GM12878 (cell line): ENCODE results near the gene MAGI2. TPM values are rescaled to one million over a fixed set of nuclear protein-coding genes. Genes with fewer than 3 reads are reported as not detected.
A peak's percentile ranks its signal among the peaks of the same experiment; 100 is the strongest.

Source experiments
- ATAC-seq: fragments of 200-7000 bp; cut with Tn5 transposase; 3 replicates; pipeline ENCODE4 v1.9.1; 2020; ENCODE audit warnings: mild to moderate bottlenecking, moderate library complexity
- BruUV-seq: library from RNA; stranded (reverse); fragments of 400-500 nt; replicated peaks from 2 replicates; lab custom pipeline; 2021; lab: Mats Ljungman, UMichigan
- CTCF ChIA-PET: fragments of 300-600 bp; sonication (Branson Sonifier 250); formaldehyde crosslinking; extraction: SDS; loops from one replicate; lab custom pipeline; 2021; ENCODE audit warnings: inconsistent platforms; lab: Yijun Ruan, JAX
- POLR2A ChIA-PET: fragments of 350-600 bp; formaldehyde crosslinking; extraction: SDS; loops from one replicate; lab custom pipeline; 2021; ENCODE audit warnings: inconsistent platforms; lab: Charles Lee
- RAD21 ChIA-PET: fragments of 300-600 bp; sonication (Branson Sonifier 250); formaldehyde crosslinking; loops from one replicate; lab custom pipeline; 2023; ENCODE audit warnings: antibody characterized with exemption; ENCODE audit not compliant: unreplicated experiment; lab: Charles Lee
- SMC1A ChIA-PET: fragments of 300-600 bp; sonication (Branson Sonifier 250); formaldehyde crosslinking; loops from one replicate; lab custom pipeline; 2023; ENCODE audit not compliant: unreplicated experiment, uncharacterized antibody; lab: Charles Lee
- DNase-seq: peaks from one replicate; pipeline ENCODE4 v3.0.0-alpha.2; 2011; ENCODE audit warnings: low read depth, low spot score
- FAIRE-seq: peaks from 3 replicates; lab custom pipeline; 2011; peaks lifted over from hg19 to GRCh38; lab: Jason Lieb, UNC
- H2AFZ ChIP-seq: 2 replicates; pipeline ENCODE4 v1.6.0; 2011; ENCODE audit warnings: low read depth, low read length, control low read depth; ENCODE audit not compliant: control insufficient read depth
- H3K27ac ChIP-seq: 2 replicates; pipeline ENCODE4 v1.5.1; 2011; ENCODE audit warnings: control low read depth; ENCODE audit not compliant: control insufficient read depth, insufficient read depth
- H3K27me3 ChIP-seq, 2 experiments: replicated peaks in 1 of 2; 2 replicates each; pipeline versions ENCODE4 v1.6.0 to v1.6.1; 2011; ENCODE audit warnings: low read length in 1 of 2; ENCODE audit not compliant: control insufficient read depth in 2 of 2, insufficient read depth in 2 of 2
- H3K36me3 ChIP-seq, 2 experiments: 2 replicates each; pipeline ENCODE4 v1.5.1; 2011; ENCODE audit warnings: low read length in 1 of 2; ENCODE audit not compliant: control insufficient read depth in 2 of 2, insufficient read depth in 2 of 2
- H3K4me1 ChIP-seq: 2 replicates; pipeline ENCODE4 v1.6.1; 2011; ENCODE audit warnings: mild to moderate bottlenecking, low read length, moderate library complexity, mixed read lengths; ENCODE audit not compliant: control insufficient read depth, insufficient read depth
- H3K4me2 ChIP-seq: 2 replicates; pipeline ENCODE4 v1.6.0; 2011; ENCODE audit warnings: control low read depth; ENCODE audit not compliant: control insufficient read depth, insufficient read depth
- H3K4me3 ChIP-seq: fragments of 200-600 bp; sonication (generic); 2 replicates; pipeline ENCODE4 v1.5.1; 2016
- H3K79me2 ChIP-seq: 2 replicates; pipeline ENCODE4 v1.6.0; 2011; ENCODE audit warnings: low read length; ENCODE audit not compliant: control insufficient read depth, insufficient read depth
- H3K9ac ChIP-seq: 2 replicates; pipeline ENCODE4 v1.8.0; 2011; ENCODE audit warnings: low read length, control low read depth, mixed read lengths; ENCODE audit not compliant: control insufficient read depth, insufficient read depth
- H3K9me3 ChIP-seq: replicated peaks from 3 replicates; pipeline ENCODE4 v1.5.1; 2011; ENCODE audit warnings: mild to moderate bottlenecking, low read length; ENCODE audit not compliant: control insufficient read depth, insufficient read depth
- H4K20me1 ChIP-seq: 2 replicates; pipeline ENCODE4 v1.6.0; 2011; ENCODE audit not compliant: control insufficient read depth, insufficient read depth
- ASH2L ChIP-seq: fragments of 300-600, 200-600 bp; sonication (generic); IDR thresholded peaks from 2 replicates; pipeline ENCODE4 v1.6.1; 2017; ENCODE audit warnings: low read depth, mild to moderate bottlenecking, borderline replicate concordance
- ATF7 ChIP-seq: fragments of 450-650 bp; IDR thresholded peaks from 2 replicates; pipeline ENCODE4 v1.6.1; 2016; ENCODE audit warnings: low read depth, mild to moderate bottlenecking
- BMI1 ChIP-seq: fragments of 450-650 bp; IDR thresholded peaks from 2 replicates; pipeline ENCODE4 v1.6.1; 2016; ENCODE audit warnings: mild to moderate bottlenecking, moderate library complexity, borderline replicate concordance
- HCFC1 ChIP-seq: fragments of 150-350 bp; IDR thresholded peaks from 2 replicates; pipeline ENCODE4 v1.6.1; 2014; ENCODE audit warnings: low read length
- HDAC6 ChIP-seq: fragments of 200-600 bp; sonication (generic); IDR thresholded peaks from one replicate; pipeline ENCODE4 v1.8.0; 2017; ENCODE audit warnings: antibody characterized with exemption; ENCODE audit not compliant: unreplicated experiment
- NBN ChIP-seq: fragments of 450-650 bp; IDR thresholded peaks from 2 replicates; pipeline ENCODE4 v1.6.1; 2016
- POLR2A ChIP-seq: IDR thresholded peaks from 2 replicates; pipeline ENCODE4 v1.6.1; 2011; ENCODE audit warnings: low read depth, mild to moderate bottlenecking, low read length
- SMC3 ChIP-seq: IDR thresholded peaks from 2 replicates; pipeline ENCODE4 v1.6.1; 2011; ENCODE audit warnings: low read length, improper control_type of control experiment, borderline replicate concordance
- SP1 ChIP-seq: IDR thresholded peaks from one replicate; pipeline ENCODE4 v1.6.1; 2011; ENCODE audit warnings: low read depth, low read length
- TAF1 ChIP-seq: IDR thresholded peaks from 2 replicates; pipeline ENCODE4 v1.6.1; 2011; ENCODE audit warnings: mild to moderate bottlenecking, low read depth, low read length, borderline replicate concordance
- TCF12 ChIP-seq: IDR thresholded peaks from 2 replicates; pipeline ENCODE4 v1.6.1; 2011; ENCODE audit warnings: low read depth, mild to moderate bottlenecking, low read length
- WGBS: methylation state at CpG from one replicate; pipeline ENCODE4 v1.1.6; 2016; ENCODE audit warnings: low lambda C conversion rate; ENCODE audit not compliant: insufficient replicate concordance, insufficient coverage; ENCODE audit errors: missing lambda C conversion rate; 5-methylcytosine and 5-hydroxymethylcytosine counted together
- in situ Hi-C: fragments of 300-500 bp; cut with MboI; formaldehyde crosslinking; loops from 9 replicates; pipeline ENCODE4 v1.14.3; 2018; ENCODE audit warnings: mixed read lengths
- intact Hi-C: fragments of 100-400 bp; cut with micrococcal nuclease; formaldehyde crosslinking; loops from one replicate; pipeline ENCODE4 v1.14.2; 2022; ENCODE audit not compliant: unreplicated experiment
- polyA plus RNA-seq, 11 experiments: library from polyadenylated mRNA; depleted of rRNA in 4 of 11; unstranded in 6 of 11; stranded (reverse) in 5 of 11; fragments of >200 nt; fragmentation: Nextera tagmentation in 4 of 11; fragmentation: Illumina TruSeq in 1 of 11; extraction: Ambion mirVana in 4 of 11; extraction: Trizol in 1 of 11; gene quantifications; 1 replicate in 1 of 11; 2 replicates in 10 of 11; pipeline versions ENCODE4 v1.2.1 to v1.2.3, GENCODE V29; 2011 to 2016; ENCODE audit warnings: inconsistent platforms in 2 of 11, missing spikeins in 2 of 11, low read depth in 1 of 11
- total RNA-seq, 4 experiments: library from RNA; depleted of rRNA in 3 of 4; stranded (reverse); fragments of >200 nt in 3 of 4; fragmentation: Illumina TruSeq in 1 of 4; extraction: Trizol in 1 of 4; gene quantifications; 2 replicates each; pipeline versions ENCODE4 v1.2.1 to v1.2.3, GENCODE V29; 2013 to 2021
- TF ChIP-seq, protein P1 (sequence below): fragments of 150-350 bp; IDR thresholded peaks from 2 replicates; pipeline ENCODE4 v1.6.1; 2016; ENCODE audit warnings: low read depth, low read length

MAGI2 gene
- total and polyA plus RNA-seq, 10 of the 15 experiments (the other 5 are each of a cell fraction or from before 2014, with no cell fraction given): 0.01 to 0.31 (median 0.05) TPM; not detected in 2

DNA sequence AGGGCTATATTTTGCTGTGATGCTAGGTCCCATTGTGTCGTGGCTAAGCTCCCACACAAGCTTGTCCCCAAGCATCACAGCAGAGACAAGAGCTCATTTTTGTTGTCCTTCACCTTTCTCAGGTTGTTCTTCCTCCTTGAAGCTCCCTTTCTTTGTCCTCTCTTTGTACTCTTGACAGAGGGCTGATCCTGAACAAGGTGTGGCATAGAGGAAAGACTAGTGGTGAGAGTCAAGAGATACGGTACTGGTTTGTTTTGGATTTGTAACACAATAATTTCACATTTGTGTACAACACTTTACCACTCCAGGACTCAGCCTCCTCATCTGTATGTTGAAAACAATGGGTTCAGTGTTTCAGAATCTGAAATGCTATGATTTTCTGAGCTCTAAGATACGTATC lies 41.0 kb downstream of the MAGI2 start:
- SMC1A ChIA-PET: interaction anchor here (1.3 kb wide), 1 partner anchor 15 kb away, joined by 3 read pairs; no protein-coding TSS in a partner anchor
- BruUV-seq: no TSS peak
- Histone ChIP-seq H3K27ac (no peak overlapping the region), H4K20me1 (no peaks in the 10 kb centered on the region), H3K79me2 (no peaks in the 10 kb centered on the region), H3K4me1 (no peaks in the 10 kb centered on the region), H2AFZ (no peak overlapping the region), H3K4me3 (no peak overlapping the region), H3K36me3 (no peaks in the 10 kb centered on the region), H3K9me3 (no peaks in the 10 kb centered on the region), H3K4me2 (no peak overlapping the region), H3K27me3 (no peaks in the 10 kb centered on the region), H3K9ac (no peak overlapping the region)
- ATAC-seq: no peak
- 0% methylated on average over 3 of the region's 3 CpGs for WGBS
- in situ Hi-C loops: no loop called here
- RAD21 ChIA-PET: no interaction called here
- TF ChIP-seq HCFC1 (no peak), ATF7 (no peak), SP1 (no peak)
- peak; percentile 71 for FAIRE-seq
- CTCF ChIA-PET: no interaction called here
- intact Hi-C loops: no loop called here
- POLR2A ChIA-PET: no interaction called here
- DNase-seq: no peak

DNA sequence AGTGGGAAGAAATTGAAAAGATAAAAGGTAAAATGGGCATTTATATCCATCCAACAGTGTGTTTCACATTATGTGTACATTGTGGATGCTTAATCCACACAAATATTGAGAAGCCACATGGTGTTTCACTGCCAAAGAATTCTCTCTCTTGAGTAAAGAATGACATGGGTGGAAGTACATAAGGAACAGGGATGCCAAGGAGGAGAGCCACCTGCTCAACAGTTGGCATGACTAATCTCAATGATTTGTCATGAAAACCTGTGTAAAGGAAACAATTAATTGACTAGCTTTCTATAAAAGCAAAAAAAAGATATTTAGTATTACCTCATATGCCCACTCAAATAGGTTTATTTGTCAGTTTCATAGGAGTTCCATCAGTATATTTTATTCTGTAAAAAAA lies 43.1 kb downstream of the MAGI2 start:
- TF ChIP-seq SMC3 (no peak), NBN (no peak), POLR2A (no peak), BMI1 (no peak), TAF1 (no peak), HDAC6 (no peak), TCF12 (no peak), ASH2L (no peak)
- TF ChIP-seq, protein P1, sequence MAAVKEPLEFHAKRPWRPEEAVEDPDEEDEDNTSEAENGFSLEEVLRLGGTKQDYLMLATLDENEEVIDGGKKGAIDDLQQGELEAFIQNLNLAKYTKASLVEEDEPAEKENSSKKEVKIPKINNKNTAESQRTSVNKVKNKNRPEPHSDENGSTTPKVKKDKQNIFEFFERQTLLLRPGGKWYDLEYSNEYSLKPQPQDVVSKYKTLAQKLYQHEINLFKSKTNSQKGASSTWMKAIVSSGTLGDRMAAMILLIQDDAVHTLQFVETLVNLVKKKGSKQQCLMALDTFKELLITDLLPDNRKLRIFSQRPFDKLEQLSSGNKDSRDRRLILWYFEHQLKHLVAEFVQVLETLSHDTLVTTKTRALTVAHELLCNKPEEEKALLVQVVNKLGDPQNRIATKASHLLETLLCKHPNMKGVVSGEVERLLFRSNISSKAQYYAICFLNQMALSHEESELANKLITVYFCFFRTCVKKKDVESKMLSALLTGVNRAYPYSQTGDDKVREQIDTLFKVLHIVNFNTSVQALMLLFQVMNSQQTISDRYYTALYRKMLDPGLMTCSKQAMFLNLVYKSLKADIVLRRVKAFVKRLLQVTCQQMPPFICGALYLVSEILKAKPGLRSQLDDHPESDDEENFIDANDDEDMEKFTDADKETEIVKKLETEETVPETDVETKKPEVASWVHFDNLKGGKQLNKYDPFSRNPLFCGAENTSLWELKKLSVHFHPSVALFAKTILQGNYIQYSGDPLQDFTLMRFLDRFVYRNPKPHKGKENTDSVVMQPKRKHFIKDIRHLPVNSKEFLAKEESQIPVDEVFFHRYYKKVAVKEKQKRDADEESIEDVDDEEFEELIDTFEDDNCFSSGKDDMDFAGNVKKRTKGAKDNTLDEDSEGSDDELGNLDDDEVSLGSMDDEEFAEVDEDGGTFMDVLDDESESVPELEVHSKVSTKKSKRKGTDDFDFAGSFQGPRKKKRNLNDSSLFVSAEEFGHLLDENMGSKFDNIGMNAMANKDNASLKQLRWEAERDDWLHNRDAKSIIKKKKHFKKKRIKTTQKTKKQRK: no peak
- Histone ChIP-seq H3K27me3 (no peaks in the 10 kb centered on the region), H3K4me3 (no peak overlapping the region), H2AFZ (no peak overlapping the region), H3K36me3 (no peaks in the 10 kb centered on the region), H3K9me3 (no peaks in the 10 kb centered on the region), H3K4me1 (no peaks in the 10 kb centered on the region), H4K20me1 (no peaks in the 10 kb centered on the region), H3K27ac (no peak overlapping the region), H3K4me2 (no peak overlapping the region), H3K79me2 (no peaks in the 10 kb centered on the region), H3K9ac (no peak overlapping the region)
- ATAC-seq: no peak
- ChIA-PET CTCF (no interaction called here), RAD21 (no interaction called here), SMC1A (no interaction called here), POLR2A (no interaction called here)
- intact Hi-C loops (no loop called here), in situ Hi-C loops (no loop called here)
- no peak for DNase-seq
- no peak for FAIRE-seq
- no TSS peak for BruUV-seq
